ENCODE results near the gene TNPO3.

GRCh38 chr7:128968624-128969023 lies 86.3 kb downstream of the TNPO3 start:
- TF ChIP-seq CTCF (conservative IDR thresholded peaks at IDR 0.05): no peak
- no peak for TF ChIP-seq EZH2 (IDR thresholded peaks at IDR 0.05; ENCODE audit: low read depth)
